Naive thymus-derived CD4-positive, alpha-beta T cell (primary cell): Measurements from ENCODE around the gene QRSL1. TPM values are rescaled to one million over a fixed set of nuclear protein-coding genes. Genes with fewer than 3 reads are reported as not detected.

ENCODE experiments used
- ATAC-seq: fragments of 150-1000 bp; cut with Tn5 transposase; 2 replicates; pipeline ENCODE4 v1.10.0; 2021; ENCODE audit warnings: mild to moderate bottlenecking, moderate library complexity
- CTCF ChIA-PET: fragments of 350-600 bp; sonication (Branson Sonifier 250); formaldehyde crosslinking; loops from one replicate; lab custom pipeline; 2021; ENCODE audit warnings: antibody characterized with exemption; lab: Charles Lee
- POLR2A ChIA-PET: fragments of 350-600 bp; sonication (Branson Sonifier 250); formaldehyde crosslinking; loops from one replicate; lab custom pipeline; 2021; ENCODE audit warnings: antibody characterized with exemption, inconsistent platforms; lab: Charles Lee
- DNase-seq, 9 donors: peaks; one replicate each; pipeline versions ENCODE4 v3.0.0 to v3.0.0-alpha.2; 2020 to 2022; ENCODE audit warnings: mixed read lengths in 1 of 9
- H3K27ac ChIP-seq: one replicate; pipeline ENCODE4 v1.7.0; 2013; ENCODE audit warnings: mild to moderate bottlenecking, low read depth, low read length, moderate library complexity
- H3K27me3 ChIP-seq, 2 donors: one replicate each; pipeline ENCODE4 v1.7.0; 2013; ENCODE audit warnings: low read length in 2 of 2, mild to moderate bottlenecking in 2 of 2, moderate library complexity in 2 of 2; ENCODE audit not compliant: control insufficient read depth in 2 of 2, insufficient read depth in 2 of 2
- H3K36me3 ChIP-seq, 3 experiments: 1 replicate in 2 of 3; 2 replicates in 1 of 3; pipeline ENCODE4 v1.7.0; 2013; ENCODE audit warnings: low read length in 3 of 3, mild to moderate bottlenecking in 3 of 3, moderate library complexity in 1 of 3; ENCODE audit not compliant: insufficient read depth in 3 of 3, control insufficient read depth in 2 of 3
- H3K4me1 ChIP-seq, 2 donors: one replicate each; pipeline ENCODE4 v1.7.0; 2013; ENCODE audit warnings: low read length in 2 of 2, mild to moderate bottlenecking in 2 of 2, moderate library complexity in 1 of 2; ENCODE audit not compliant: control insufficient read depth in 2 of 2, insufficient read depth in 2 of 2
- H3K4me3 ChIP-seq: 2 replicates; pipeline ENCODE4 v1.7.0; 2013; ENCODE audit warnings: mild to moderate bottlenecking, low read length
- H3K9me3 ChIP-seq, 3 experiments: 1 replicate in 2 of 3; 2 replicates in 1 of 3; pipeline ENCODE4 v1.7.0; 2013; ENCODE audit warnings: low read length in 3 of 3; ENCODE audit not compliant: control insufficient read depth in 2 of 3
- H3K27ac Mint-ChIP-seq, 9 donors: one replicate each; pipeline ENCODE4 v1.8.0; 2020 to 2022; ENCODE audit warnings: mixed read lengths in 9 of 9, mild to moderate bottlenecking in 8 of 9, moderate library complexity in 5 of 9, inconsistent platforms in 2 of 9
- H3K27me3 Mint-ChIP-seq, 5 donors: one replicate each; pipeline ENCODE4 v1.8.0; 2021 to 2022; ENCODE audit warnings: mixed read lengths in 5 of 5, mild to moderate bottlenecking in 1 of 5
- H3K36me3 Mint-ChIP-seq, 5 donors: one replicate each; pipeline ENCODE4 v1.8.0; 2020 to 2022; ENCODE audit warnings: mixed read lengths in 5 of 5, mild to moderate bottlenecking in 3 of 5, inconsistent platforms in 1 of 5
- H3K4me1 Mint-ChIP-seq, 7 donors: one replicate each; pipeline ENCODE4 v1.8.0; 2020 to 2022; ENCODE audit warnings: mixed read lengths in 7 of 7, mild to moderate bottlenecking in 3 of 7, inconsistent platforms in 1 of 7
- H3K4me3 Mint-ChIP-seq, 10 donors: one replicate each; pipeline ENCODE4 v1.8.0; 2020 to 2022; ENCODE audit warnings: mild to moderate bottlenecking in 10 of 10, mixed read lengths in 10 of 10, moderate library complexity in 6 of 10, inconsistent platforms in 2 of 10
- H3K9me3 Mint-ChIP-seq, 11 donors: one replicate each; pipeline ENCODE4 v1.8.0; 2020 to 2022; ENCODE audit warnings: mixed read lengths in 11 of 11, mild to moderate bottlenecking in 4 of 11, inconsistent platforms in 1 of 11, moderate library complexity in 1 of 11
- intact Hi-C, 2 donors: fragments of 100-400 bp; cut with micrococcal nuclease; formaldehyde crosslinking; loops; one replicate each; pipeline ENCODE4 v1.15.1; 2023
- polyA plus RNA-seq, 2 donors: library from polyadenylated mRNA; unstranded; fragments of 300-500 nt; fragmentation: Illumina TruSeq; gene quantifications; one replicate each; pipeline ENCODE4 v1.2.3, GENCODE V29; 2021
- total RNA-seq, 6 experiments: library from RNA in 5 of 6; stranded (reverse) in 5 of 6; gene quantifications; 1 replicate in 5 of 6; 2 replicates in 1 of 6; pipeline ENCODE4 v1.2.3 and lab custom pipeline; 2021 to 2026

QRSL1 gene
- total and polyA plus RNA-seq, 7 experiments from 2014 or later, result 8.0 to 14.8 (median 12.8) TPM

- ATAC-seq (no peak), DNase-seq (no peak)
- Mint-ChIP-seq H3K9me3 (no peaks in the 10 kb centered on the region), H3K4me3 (peak overlapping the region in 1 of 10 donors; percentile 1), H3K27me3 (no peaks in the 10 kb centered on the region), H3K27ac (peak overlapping the region in 1 of 9 donors; percentile 4), H3K4me1 (peaks cover 0 to 32% (median 0%) of the 10 kb centered on the region in 7 donors), H3K36me3 (peaks cover 14 to 51% (median 21%) of the 10 kb centered on the region in 5 donors)
- Histone ChIP-seq H3K36me3 (peaks cover 0 to 13% (median 0%) of the 10 kb centered on the region in 3 experiments), H3K4me1 (no peaks in the 10 kb centered on the region), H3K27me3 (no peaks in the 10 kb centered on the region), H3K4me3 (no peak overlapping the region), H3K9me3 (no peaks in the 10 kb centered on the region), H3K27ac (no peak overlapping the region)
- CTCF ChIA-PET, result interaction anchor here (0.7 kb wide), 1 partner anchor 141 kb away, joined by 3 read pairs; no protein-coding TSS in a partner anchor
- POLR2A ChIA-PET, result no interaction called here
- intact Hi-C loops, result no loop called here
These were observed 15.2 kb upstream of the QRSL1 start for GRCh38 chr6:106614166-106614565.

- H3K9me3 ChIP-seq, result no peaks in the 10 kb centered on the region
- Mint-ChIP-seq H3K36me3 (peaks cover 14 to 50% (median 24%) of the 10 kb centered on the region in 5 donors), H3K4me1 (peaks cover 0 to 32% (median 0%) of the 10 kb centered on the region in 7 donors), H3K27ac (peak overlapping the region in 1 of 9 donors; percentile 4), H3K4me3 (no peak overlapping the region), H3K27me3 (no peaks in the 10 kb centered on the region), H3K9me3 (no peaks in the 10 kb centered on the region)
- no peak overlapping the region for H3K4me3 ChIP-seq
- peaks cover 0 to 13% (median 0%) of the 10 kb centered on the region in 3 experiments for H3K36me3 ChIP-seq
- H3K27ac ChIP-seq, result no peak overlapping the region
- H3K27me3 ChIP-seq, result no peaks in the 10 kb centered on the region
- no peaks in the 10 kb centered on the region for H3K4me1 ChIP-seq
- CTCF ChIA-PET, result no interaction called here
- ATAC-seq (no peak), DNase-seq (no peak)
- intact Hi-C loops, result no loop called here
- POLR2A ChIA-PET, result no interaction called here
These were observed 14.7 kb upstream of the QRSL1 start for GRCh38 chr6:106614592-106615257.

GRCh38 chr6:106617302-106617701 lies 12.1 kb upstream of the QRSL1 start:
- ChIA-PET POLR2A (interaction anchor here (0.6 kb wide), 1 partner anchor 1173 kb away, joined by 3 read pairs; no protein-coding TSS in a partner anchor), CTCF (interaction anchor here (1.2 kb wide), 1 partner anchor 54 kb away, joined by 3 read pairs; no protein-coding TSS in a partner anchor)
- no peak overlapping the region for H3K27ac ChIP-seq
- peaks cover 0 to 13% (median 0%) of the 10 kb centered on the region in 3 experiments for H3K36me3 ChIP-seq
- intact Hi-C loops, result no loop called here
- no peaks in the 10 kb centered on the region for H3K4me1 ChIP-seq
- no peak overlapping the region for H3K4me3 Mint-ChIP-seq
- no peak overlapping the region for H3K27ac Mint-ChIP-seq
- no peaks in the 10 kb centered on the region for H3K27me3 Mint-ChIP-seq
- DNase-seq (no peak), ATAC-seq (no peak)
- H3K36me3 Mint-ChIP-seq, result peaks cover 14 to 51% (median 22%) of the 10 kb centered on the region in 5 donors
- no peaks in the 10 kb centered on the region for H3K9me3 ChIP-seq
- no peaks in the 10 kb centered on the region for H3K27me3 ChIP-seq
- H3K9me3 Mint-ChIP-seq, result no peaks in the 10 kb centered on the region
- no peak overlapping the region for H3K4me3 ChIP-seq
- H3K4me1 Mint-ChIP-seq, result peaks cover 0 to 32% (median 0%) of the 10 kb centered on the region in 7 donors

DNA sequence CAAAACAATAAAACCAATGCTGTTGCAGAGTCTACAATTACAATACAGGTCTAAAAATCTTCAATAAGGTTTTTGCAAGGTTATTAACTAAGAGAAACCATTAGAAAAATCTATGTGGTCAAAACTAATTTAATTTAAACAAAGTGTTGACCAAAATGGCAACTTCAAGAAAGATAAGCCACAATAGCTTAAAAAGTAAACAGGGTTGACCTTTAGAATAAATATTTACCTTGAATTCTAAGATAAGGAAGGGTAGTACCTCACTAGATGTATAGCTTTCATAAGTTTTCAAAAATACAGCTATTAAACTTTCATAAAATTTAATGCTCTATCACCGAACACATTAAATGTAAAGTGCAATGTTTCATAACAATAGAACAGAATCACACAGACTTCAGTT lies 11.5 kb upstream of the QRSL1 start:
- peaks cover 0 to 13% (median 0%) of the 10 kb centered on the region in 3 experiments for H3K36me3 ChIP-seq
- Mint-ChIP-seq H3K9me3 (peaks cover 0 to 2% (median 0%) of the 10 kb centered on the region in 11 donors), H3K27ac (no peak overlapping the region), H3K4me3 (no peak overlapping the region), H3K36me3 (peaks cover 18 to 53% (median 26%) of the 10 kb centered on the region in 5 donors), H3K4me1 (peaks cover 0 to 27% (median 0%) of the 10 kb centered on the region in 7 donors), H3K27me3 (no peaks in the 10 kb centered on the region)
- H3K4me3 ChIP-seq, result no peak overlapping the region
- CTCF ChIA-PET, result interaction anchor here (0.6 to 1.2 kb wide), 3 partner anchors 54 to 1769 kb away, joined by 3 to 6 read pairs (median 3); no protein-coding TSS in a partner anchor
- POLR2A ChIA-PET, result interaction anchor here (0.6 kb wide), 1 partner anchor 1172 kb away, joined by 3 read pairs; no protein-coding TSS in a partner anchor
- no peaks in the 10 kb centered on the region for H3K9me3 ChIP-seq
- no peaks in the 10 kb centered on the region for H3K4me1 ChIP-seq
- intact Hi-C loops, result no loop called here
- H3K27ac ChIP-seq, result no peak overlapping the region
- no peak for DNase-seq
- no peaks in the 10 kb centered on the region for H3K27me3 ChIP-seq
- ATAC-seq, result no peak

DNA sequence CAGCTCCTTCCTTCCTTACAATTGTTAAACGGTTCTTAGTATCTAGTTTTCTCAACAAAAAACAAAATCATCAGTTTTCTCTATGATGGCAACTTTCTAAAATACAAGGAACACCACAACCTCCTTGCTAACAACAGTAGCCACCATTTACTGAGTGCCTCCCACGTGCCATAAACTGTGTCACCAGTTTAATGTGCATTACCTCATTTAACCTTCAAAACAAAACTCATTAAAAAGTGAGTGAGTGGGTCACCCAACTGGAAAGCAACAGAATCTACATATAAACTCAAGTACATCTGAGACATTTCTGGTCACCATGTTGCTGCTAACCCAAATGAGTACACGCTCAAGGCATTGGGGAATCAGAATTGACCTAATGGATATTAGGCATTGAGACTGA lies 11.1 kb upstream of the QRSL1 start:
- H3K27me3 Mint-ChIP-seq, result no peaks in the 10 kb centered on the region
- peaks cover 0 to 13% (median 0%) of the 10 kb centered on the region in 3 experiments for H3K36me3 ChIP-seq
- H3K27ac Mint-ChIP-seq, result no peak overlapping the region
- no peak overlapping the region for H3K4me3 Mint-ChIP-seq
- H3K4me3 ChIP-seq, result no peak overlapping the region
- peaks cover 0 to 5% (median 0%) of the 10 kb centered on the region in 11 donors for H3K9me3 Mint-ChIP-seq
- ChIA-PET POLR2A (no interaction called here), CTCF (interaction anchor here (0.6 to 1.2 kb wide), 3 partner anchors 55 to 1769 kb away, joined by 3 to 6 read pairs (median 3); no protein-coding TSS in a partner anchor)
- H3K36me3 Mint-ChIP-seq, result peaks cover 19 to 53% (median 29%) of the 10 kb centered on the region in 5 donors
- no peaks in the 10 kb centered on the region for H3K9me3 ChIP-seq
- peaks cover 0 to 22% (median 0%) of the 10 kb centered on the region in 7 donors for H3K4me1 Mint-ChIP-seq
- no peak overlapping the region for H3K27ac ChIP-seq
- H3K4me1 ChIP-seq, result no peaks in the 10 kb centered on the region
- DNase-seq (no peak), ATAC-seq (no peak)
- no peaks in the 10 kb centered on the region for H3K27me3 ChIP-seq
- intact Hi-C loops, result no loop called here

GRCh38 chr6:106619223-106619622 lies 10.2 kb upstream of the QRSL1 start:
- Histone ChIP-seq H3K27ac (no peak overlapping the region), H3K9me3 (no peaks in the 10 kb centered on the region), H3K4me1 (no peaks in the 10 kb centered on the region), H3K4me3 (no peak overlapping the region), H3K36me3 (peaks cover 0 to 13% (median 0%) of the 10 kb centered on the region in 3 experiments), H3K27me3 (no peaks in the 10 kb centered on the region)
- Mint-ChIP-seq H3K27me3 (no peaks in the 10 kb centered on the region), H3K9me3 (peaks cover 0 to 5% (median 0%) of the 10 kb centered on the region in 11 donors), H3K36me3 (peaks cover 15 to 44% (median 28%) of the 10 kb centered on the region in 5 donors), H3K4me3 (no peak overlapping the region), H3K4me1 (peaks cover 0 to 13% (median 0%) of the 10 kb centered on the region in 7 donors), H3K27ac (no peak overlapping the region)
- ChIA-PET CTCF (interaction anchor here (1.8 kb wide), 1 partner anchor 53 kb away, joined by 4 read pairs; no protein-coding TSS in a partner anchor), POLR2A (no interaction called here)
- intact Hi-C loops, result no loop called here
- DNase-seq, result no peak
- ATAC-seq, result no peak
